ENCODE measurements around the gene MACC1.

MACC1 gene

GRCh38 chr7:20232848-20233247 lies 15.7 kb upstream of the MACC1 start:
- no peak for DNase-seq (ENCODE audit: extremely low read depth in 1 of 2, low read depth in 1 of 2)

- DNase-seq (ENCODE audit: extremely low read depth in 1 of 2, low read depth in 1 of 2), result no peak
Observed at GRCh38 chr7:20229646-20230500, 12.7 kb upstream of the MACC1 start.

- DNase-seq (ENCODE audit: extremely low read depth in 1 of 2, low read depth in 1 of 2), result no peak
Observed at GRCh38 chr7:20229081-20229480, 11.9 kb upstream of the MACC1 start.

DNA sequence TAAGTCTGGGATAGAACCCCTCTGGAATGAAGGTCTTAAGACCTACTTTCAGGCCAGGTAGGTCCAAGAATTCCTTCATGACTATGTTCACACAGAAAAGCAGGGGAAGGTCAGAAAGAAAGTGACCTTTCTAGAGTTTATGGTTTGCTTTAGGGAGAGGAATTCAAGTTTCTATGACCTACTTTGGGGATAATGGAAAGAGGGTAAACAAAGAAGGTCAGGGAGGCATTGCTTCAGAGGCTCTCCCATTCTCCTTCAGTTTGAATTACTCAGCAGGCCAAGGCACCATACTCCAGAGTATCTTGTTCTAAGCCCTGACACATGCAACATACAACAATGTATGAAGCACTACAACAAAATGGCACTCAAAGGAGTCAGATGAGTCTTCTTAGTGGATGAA lies 11.5 kb upstream of the MACC1 start:
- DNase-seq (ENCODE audit: extremely low read depth in 1 of 2, low read depth in 1 of 2), result no peak

DNA sequence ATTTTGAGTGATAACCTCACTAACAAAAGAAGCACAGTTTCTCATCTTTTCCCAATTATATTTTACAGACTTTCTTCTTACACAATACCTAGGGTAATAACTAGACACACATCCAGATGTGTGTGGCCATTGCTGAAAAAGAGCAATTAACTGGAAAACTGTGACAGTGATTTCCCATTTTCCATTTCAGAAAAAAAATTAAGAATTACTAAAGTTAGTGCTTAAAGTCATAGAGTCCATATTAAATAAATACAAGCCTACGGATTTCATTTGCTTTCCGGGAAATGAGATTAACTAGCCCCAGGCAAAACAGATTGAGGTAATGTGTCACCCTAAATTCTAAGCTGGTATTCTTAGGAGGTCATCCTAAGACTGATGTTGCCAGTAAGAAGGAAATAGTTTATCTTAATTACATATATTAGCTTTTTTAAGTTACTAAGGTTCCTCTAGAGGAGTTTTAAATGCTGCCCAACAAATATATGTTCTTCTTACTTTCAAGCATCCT lies 10.2 kb upstream of the MACC1 start:
- DNase-seq (ENCODE audit: extremely low read depth in 1 of 2, low read depth in 1 of 2), result no peak

DNA sequence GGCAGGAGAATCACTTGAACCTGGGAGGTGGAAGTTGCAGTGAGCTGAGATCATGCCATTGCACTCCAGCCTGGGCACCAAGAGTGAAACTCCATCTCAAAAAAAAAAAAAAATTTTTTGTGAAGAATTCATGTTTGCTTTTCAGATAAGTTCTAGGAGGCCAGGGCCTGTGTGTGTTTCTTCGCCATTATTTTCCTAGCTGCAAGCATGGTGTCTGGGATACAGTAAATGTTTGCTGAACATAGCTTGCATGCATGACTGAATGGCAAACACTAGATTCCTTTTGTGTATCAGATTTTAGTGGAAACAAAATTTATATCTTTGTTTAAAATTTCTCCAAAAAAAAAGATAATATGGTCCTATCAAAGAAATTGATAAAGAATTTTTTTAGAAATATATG lies 9.7 kb upstream of the MACC1 start:
- DNase-seq (ENCODE audit: extremely low read depth in 1 of 2, low read depth in 1 of 2), result no peak

DNA sequence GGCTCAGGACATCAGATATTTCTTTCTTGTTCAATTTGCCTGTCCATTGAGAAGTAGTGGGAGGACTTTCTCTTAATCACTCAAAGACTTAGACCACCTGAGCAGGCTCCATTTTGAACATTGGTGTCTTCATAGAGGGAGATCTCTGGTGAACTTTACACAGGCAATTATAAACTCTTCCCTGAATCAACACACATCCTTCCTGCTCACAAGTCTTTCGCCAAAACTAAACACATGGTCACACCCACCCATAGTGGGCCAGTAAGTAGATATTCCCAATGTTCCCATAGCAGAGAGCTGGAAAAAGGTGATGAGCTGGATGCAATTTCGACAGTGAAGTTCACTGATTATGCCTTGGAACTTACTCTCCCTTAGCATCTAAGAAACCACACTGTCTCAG lies 8.2 kb upstream of the MACC1 start:
- DNase-seq (ENCODE audit: extremely low read depth in 1 of 2, low read depth in 1 of 2), result no peak

- DNase-seq (ENCODE audit: extremely low read depth in 1 of 2, low read depth in 1 of 2), result no peak
Observed at GRCh38 chr7:20224025-20224424, 6.8 kb upstream of the MACC1 start.

- no peak for DNase-seq (ENCODE audit: extremely low read depth in 1 of 2, low read depth in 1 of 2)
Observed at GRCh38 chr7:20223356-20223755, 6.2 kb upstream of the MACC1 start.

- no peak for DNase-seq (ENCODE audit: extremely low read depth in 1 of 2, low read depth in 1 of 2)
Observed at GRCh38 chr7:20222219-20222828, 5.1 kb upstream of the MACC1 start.

DNA sequence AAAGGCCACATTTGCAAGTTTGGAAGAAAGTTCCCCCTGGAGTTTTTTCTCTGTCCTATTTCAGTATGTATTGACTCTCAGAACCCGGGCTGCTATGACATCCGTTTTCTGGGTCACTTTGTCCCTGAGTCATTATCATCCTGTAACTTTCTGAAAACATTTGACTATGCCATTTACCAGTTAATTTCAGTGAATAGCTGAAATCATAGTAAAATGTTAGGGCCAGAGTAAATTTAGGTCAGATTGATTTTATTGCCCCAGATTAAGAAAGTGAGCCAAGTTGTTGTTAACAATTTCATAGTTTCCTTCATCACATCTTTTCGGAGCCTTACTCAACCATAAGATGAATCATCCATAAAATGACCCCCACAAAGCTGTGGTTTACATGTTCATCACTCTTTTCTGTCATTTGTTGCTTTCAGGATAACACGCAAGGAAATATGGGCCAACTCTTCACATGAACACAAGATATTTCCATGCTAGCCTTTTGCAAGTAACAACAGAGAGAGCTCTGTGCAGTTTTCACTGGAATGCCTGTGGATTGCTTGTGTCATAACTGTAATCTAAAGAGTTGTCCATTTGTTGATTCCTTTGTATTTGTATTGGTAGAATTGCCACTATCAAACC lies 3.9 kb upstream of the MACC1 start:
- no peak for DNase-seq (ENCODE audit: extremely low read depth in 1 of 2, low read depth in 1 of 2)

DNA sequence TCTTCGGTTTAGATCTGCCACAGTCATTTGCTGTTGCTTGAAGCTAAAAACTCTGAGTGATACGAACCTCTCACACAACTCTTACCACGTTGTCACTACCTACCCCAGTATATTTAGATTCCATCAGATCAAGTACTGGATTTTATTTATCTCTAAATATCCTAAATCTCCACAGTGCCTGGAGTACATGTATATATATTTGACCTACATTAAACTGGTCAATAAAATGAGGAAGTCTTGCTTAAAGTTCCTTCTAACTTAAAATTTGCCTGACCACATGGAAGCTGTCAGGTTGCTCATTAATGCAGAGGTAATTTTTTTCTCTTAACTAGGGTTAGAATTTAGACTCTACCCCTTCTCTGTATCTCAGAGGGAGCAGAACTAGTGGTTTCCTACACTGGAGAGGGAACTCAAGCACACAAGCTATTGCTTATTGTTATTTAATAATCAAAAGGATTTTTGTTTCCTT lies 3.1 kb upstream of the MACC1 start:
- DNase-seq (ENCODE audit: extremely low read depth in 1 of 2, low read depth in 1 of 2), result no peak

GRCh38 chr7:20219446-20220292 lies 2.5 kb upstream of the MACC1 start:
- no peak for DNase-seq (ENCODE audit: extremely low read depth in 1 of 2, low read depth in 1 of 2)

GRCh38 chr7:20219062-20219445 lies 1.9 kb upstream of the MACC1 start:
- DNase-seq (ENCODE audit: extremely low read depth in 1 of 2, low read depth in 1 of 2), result no peak

GRCh38 chr7:20218279-20218678 lies 1.1 kb upstream of the MACC1 start:
- DNase-seq (ENCODE audit: extremely low read depth in 1 of 2, low read depth in 1 of 2), result no peak

DNA sequence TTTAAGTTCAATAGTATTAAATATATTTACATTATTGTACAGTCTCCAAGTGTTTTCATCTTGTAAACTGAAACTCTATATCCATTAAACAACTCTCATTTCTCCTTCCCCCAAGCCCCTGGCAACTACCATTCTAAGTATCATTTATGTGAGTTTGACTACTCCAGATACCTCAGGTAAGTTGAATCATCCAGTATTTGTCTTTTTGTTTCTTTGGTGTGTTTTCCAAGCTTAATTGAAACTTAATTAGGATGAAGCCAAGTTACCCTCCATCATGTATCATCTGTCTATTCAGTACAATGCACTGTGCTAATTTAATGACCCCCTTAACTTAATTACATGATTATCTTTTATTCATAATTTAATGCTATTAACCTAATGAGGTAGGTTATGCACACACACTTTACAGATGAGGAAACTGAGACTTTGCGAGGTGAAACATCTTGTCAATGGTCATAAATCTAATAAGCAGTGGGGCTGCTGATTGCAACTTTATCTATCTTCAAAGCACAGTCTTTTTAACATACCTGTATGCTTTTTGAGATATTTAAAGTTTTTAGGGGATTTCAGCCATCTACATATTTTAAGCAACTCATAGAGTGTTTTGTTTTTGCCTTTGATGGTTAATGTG lies 663 bp downstream of the MACC1 start:
- DNase-seq (ENCODE audit: extremely low read depth in 1 of 2, low read depth in 1 of 2), result no peak

GRCh38 chr7:20214921-20215669 lies 2.1 kb downstream of the MACC1 start:
- no peak for DNase-seq (ENCODE audit: extremely low read depth in 1 of 2, low read depth in 1 of 2)

DNA sequence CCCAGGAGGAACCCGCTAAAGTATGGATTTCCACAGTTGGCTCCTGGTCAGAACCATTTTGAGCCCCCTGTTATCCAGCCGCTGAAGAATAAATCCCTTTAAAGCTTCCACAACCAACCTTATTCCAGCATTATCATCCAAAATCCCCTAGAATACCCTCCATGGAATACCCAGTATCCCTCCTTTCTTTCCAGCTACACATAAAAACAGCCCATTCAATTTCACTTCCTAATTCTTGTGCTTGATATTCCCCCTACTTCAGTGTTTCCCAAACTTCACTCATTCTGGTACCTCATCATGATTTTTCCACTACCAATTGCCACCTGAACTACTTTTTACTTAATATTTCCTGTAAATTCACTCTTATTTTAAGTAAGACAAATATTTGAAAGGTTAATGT lies 3.1 kb downstream of the MACC1 start:
- no peak for DNase-seq (ENCODE audit: extremely low read depth in 1 of 2, low read depth in 1 of 2)

DNA sequence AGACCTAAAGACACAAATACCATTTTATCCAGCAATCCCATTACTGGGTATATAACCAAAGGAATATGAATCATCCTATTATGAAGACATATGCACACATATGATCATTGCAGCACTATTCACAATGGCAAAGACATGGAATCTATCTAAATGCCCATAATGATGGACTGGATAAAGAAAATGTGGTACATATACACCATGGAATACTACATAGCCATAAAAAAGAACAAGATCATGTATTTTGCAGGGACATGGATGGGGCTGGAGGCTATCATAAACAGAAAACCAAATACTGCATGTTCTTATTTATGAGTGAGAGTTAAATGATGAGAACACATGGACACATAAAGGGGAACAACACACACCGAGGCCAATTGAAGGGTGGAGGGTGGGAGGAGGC lies 3.8 kb downstream of the MACC1 start:
- no peak for DNase-seq (ENCODE audit: extremely low read depth in 1 of 2, low read depth in 1 of 2)

DNA sequence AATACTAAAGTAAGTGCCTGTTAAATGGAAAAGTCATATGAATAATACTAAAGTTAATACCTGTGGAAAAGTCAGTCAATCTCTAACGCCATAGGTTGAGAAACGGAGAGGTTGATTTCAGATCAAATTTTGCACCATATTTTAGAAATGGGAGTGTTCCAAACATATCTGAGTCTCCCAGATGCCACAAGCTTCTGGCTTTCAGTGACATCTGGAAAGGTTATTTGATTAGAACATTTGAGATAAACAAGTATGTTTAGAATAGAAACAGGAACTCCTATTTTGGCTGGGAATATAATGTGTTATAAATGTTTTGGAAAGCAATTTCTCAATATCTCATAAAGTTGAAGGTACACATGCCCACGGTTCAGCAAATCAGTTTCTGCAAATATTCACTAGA lies 5.8 kb downstream of the MACC1 start:
- no peak for DNase-seq (ENCODE audit: extremely low read depth in 1 of 2, low read depth in 1 of 2)

Measured in activated CD8-positive, alpha-beta memory T cell treated with anti-CD3 and anti-CD28 coated beads for 1 hour (primary cell).